GM19452 (cell line): ENCODE results near the gene MYRFL.
"Not testable (repeated sequence)": the region's sequence is repeated elsewhere in the genome, so short reads cannot be mapped to it uniquely, and the experiment has no call there.

ENCODE experiments used
- ATAC-seq: cut with Tn5 transposase; IDR thresholded peaks from one replicate; pipeline ENCODE4 v1.9.1; 2021; ENCODE audit not compliant: unreplicated experiment

MYRFL gene

DNA sequence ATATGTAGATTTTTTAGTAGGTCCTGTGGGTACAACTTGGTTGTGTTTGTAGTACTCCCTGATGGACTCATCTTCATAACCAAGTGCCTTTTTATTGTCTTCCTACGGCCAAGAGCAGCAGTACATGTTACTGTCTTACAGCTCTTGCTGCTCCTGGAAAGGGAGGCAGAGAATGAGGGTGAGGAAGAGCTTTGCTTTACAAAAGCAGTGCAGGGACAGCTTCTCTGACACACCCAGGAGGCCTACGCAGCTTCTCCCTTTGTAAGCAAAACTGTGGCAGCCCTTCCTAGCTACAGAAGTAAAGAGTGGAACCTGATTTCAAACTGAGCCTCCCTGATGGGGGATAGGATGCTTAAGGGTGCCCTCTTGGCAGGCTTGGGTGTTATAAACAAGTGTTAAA is 18.6 kb downstream of the MYRFL start:
- no peak for ATAC-seq

DNA sequence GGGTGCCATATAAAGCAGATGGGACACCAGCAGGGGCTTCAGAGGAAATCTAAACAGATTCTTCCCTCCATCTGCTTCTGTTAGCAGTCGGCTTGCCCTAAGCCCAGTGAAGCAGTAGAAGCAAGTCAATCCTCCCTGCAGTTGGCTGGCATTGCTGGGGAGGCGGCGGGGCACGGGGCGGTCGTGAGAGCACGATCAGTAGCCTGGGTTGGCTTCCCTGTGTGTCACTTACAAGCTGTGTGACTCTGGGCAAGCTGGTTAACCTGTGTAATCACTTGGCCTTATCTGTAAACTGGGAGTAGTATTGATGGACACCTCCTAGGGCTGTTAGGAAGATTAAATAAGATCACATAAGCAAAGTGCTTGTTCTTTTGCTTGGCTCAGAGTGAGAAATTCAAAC is 19.4 kb downstream of the MYRFL start:
- ATAC-seq = no peak

DNA sequence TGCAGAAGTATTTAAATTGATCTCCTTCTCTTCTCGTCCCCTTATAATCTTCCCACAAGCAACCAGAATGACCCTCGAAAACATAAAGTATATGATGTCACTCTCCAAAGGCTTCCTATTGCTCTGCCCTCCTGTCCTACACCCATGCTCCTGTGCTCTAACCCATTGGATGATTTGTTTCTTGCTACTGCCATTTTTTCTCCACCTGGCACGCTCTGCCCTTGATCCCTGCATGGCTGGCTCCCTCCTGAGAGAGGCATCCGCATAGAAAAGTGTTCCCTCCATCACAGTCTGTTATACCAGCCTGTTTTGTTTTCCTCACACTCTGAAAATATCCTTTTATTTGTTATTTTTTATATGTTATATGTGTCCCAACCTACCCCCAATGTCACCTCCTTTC is 19.8 kb downstream of the MYRFL start:
- ATAC-seq = no peak

DNA sequence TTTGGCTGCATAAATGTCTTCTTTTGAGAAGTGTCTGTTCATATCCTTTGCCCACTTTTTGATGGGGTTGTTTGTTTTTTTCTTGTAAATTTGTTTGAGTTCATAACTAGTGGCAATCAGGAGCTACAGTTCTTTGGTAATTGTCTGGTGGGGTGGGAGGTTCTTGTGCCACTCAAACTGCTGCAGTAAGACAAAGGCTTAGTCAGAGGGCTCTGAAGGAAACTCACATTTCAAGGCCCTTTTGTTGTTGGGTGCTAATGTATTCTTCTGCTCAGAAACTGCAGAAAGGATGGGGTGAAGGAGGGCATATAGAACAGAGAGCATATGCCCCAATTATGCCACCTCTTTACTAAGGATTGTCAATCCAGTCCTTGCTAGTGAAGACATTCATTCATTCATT is 21.9 kb downstream of the MYRFL start:
- no peak for ATAC-seq

DNA sequence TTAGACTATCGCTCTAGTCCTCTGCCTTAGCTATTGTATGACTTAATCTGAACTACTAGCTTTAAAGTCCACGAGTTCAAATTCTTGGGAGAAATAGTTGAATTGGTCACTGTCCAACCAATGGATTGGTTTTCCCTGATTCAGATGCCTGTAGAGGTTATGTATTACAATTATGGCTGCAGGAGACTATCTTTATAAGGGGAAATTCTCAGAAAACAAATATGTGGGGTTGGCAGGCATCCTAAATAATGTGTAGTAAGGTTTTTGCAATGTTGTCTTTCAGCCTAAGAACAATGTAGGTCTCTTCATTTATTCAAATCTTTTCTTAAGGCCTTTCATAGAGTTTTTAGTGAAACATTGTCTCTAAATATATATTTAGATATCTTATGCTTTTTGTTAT is 26.9 kb downstream of the MYRFL start:
- ATAC-seq = no peak

DNA sequence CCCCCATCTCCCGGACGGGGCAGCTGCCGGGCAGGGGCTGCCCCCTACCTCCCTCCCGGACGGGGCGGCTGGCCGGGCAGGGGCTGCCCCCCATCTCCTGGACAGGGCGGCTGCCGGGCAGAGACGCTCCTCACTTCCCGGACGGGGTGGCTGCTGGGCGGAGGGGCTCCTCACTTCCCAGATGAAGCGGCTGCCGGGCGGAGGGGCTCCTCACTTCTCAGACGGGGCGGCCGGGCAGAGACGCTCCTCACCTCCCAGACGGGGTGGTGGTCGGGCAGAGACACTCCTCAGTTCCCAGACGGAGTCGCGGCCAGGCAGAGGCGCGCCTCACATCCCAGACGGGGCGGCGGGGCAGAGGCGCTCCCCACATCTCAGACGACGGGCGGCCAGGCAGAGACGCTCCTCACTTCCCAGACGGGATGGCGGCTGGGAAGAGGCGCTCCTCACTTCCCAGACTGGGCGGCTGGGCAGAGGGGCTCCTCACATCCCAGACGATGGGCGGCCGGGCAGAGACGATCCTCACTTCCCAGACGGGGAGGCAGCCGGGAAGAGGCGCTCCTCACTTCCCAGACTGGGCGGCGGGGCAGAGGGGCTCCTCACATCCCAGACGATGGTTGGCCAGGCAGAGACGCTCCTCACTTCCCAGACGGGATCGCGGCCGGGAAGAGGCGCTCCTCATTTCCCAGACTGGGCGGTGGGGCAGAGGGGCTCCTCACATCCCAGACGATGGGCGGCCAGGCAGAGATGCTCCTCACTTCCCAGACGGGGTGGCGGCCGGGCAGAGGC is 28.3 kb downstream of the MYRFL start:
- ATAC-seq = not testable (repeated sequence)

DNA sequence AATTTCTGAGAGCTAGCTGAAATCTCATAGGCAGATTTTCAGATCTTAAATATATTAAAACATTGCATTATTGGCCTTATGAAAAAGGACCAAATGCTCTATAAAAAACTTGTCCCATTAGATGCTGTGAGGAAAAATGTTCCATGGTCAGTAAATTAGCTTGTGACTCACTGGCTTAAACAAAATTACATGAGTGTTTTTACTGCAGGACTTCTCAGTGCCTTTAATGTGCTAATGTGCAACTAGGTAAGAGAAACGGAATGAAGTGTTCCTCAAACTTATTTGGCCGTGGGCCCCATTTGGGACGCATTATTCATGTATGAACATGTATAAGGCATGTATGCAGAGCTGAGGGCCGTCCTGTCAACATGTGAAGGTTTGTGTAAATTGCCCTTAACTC is 41.7 kb downstream of the MYRFL start:
- ATAC-seq = no peak

DNA sequence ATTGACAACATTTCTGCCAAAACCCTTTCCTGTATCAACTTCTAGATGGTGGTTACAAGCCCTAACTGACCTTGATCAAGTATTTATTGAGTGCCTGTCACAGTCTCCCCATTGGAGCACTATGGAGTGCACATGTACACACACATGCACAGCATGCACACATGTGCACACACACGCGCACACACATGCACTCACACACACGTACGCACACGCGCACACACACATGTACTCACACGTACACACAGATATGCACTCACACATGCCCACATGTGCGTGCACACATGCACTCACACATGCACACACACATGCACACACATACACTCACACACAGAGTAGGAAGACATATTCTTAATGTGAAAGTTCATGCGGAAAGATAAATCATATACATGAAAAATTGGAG is 43.7 kb downstream of the MYRFL start:
- no peak for ATAC-seq

DNA sequence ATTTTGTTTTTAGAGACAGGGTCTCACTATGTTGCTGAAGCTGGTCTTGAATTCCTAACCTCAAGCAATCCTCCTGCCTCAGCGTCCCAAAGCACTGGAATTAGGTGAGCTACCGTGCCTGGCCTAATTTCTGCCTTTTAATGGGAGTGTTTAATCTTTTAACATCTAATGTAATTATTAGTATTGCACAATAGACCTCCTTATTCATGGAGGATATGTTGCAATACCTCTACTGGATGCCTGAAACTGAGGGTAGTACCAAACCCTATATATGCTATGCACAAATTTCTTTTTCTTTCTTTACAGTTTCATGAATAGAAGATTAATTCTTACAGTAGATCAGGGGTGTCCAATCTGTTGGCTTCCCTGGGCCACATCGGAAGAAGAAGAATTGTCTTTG is 47.8 kb downstream of the MYRFL start:
- no peak for ATAC-seq

DNA sequence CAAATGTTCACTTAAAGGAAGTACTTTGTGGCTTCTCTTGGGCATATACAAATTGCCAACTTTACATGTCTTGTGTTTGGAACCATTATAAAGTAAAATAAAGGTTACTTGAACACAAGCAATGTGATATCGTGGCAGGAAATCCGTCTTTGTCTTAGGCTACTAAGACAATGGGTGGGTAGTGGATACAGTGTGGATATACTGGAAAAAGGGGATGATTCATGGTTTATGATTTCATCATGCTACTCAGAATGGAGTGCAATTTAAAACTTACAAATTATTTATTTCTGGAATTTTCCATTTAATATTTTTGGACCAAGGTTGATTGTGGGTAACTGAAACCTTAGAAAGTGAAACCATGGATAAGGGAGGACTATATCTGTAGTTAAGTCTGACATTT is 48.4 kb downstream of the MYRFL start:
- no peak for ATAC-seq

DNA sequence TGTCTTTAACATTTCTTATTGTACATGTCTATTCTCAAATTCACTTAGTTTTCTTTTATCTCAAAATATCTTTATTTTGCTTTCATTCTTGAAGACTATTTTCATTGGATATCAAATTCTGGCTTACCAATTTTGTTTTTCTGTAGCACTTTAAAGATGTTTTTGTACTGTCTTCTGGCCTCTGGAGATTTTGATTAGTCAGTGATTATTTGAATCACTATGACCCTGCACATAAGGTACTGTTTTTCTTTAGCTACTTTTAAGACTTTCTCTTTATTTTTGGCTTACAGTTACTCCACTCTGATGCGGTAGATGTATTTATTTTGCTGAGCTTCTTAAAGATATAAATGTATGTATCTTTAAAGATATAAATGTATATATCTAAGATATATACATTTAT is 49.6 kb downstream of the MYRFL start:
- no peak for ATAC-seq

DNA sequence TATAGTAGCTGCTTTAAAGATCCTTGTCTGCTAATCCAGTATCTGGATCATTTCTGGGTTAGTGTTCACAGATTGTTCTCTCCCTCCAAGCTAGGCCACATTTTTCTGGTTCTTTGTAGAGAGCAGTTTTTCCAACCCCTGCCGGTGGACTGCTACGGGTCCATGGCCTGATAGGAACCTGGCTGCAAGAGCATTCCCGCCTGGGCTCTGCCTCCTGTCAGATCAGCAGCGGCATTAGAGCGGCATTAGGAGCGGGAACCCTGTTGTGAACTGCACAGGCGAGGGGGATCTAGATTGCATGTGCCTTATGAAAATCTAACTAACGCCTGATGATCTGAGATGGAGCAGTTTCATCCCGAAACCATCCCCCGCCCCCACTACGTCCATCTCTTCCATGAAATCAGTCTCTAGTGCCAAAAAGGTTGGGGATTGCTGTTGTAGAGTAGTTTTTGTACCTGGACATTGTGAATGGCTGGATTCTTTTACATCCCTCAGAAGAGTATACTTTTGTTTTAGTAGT is 50.4 kb downstream of the MYRFL start:
- ATAC-seq = no peak

DNA sequence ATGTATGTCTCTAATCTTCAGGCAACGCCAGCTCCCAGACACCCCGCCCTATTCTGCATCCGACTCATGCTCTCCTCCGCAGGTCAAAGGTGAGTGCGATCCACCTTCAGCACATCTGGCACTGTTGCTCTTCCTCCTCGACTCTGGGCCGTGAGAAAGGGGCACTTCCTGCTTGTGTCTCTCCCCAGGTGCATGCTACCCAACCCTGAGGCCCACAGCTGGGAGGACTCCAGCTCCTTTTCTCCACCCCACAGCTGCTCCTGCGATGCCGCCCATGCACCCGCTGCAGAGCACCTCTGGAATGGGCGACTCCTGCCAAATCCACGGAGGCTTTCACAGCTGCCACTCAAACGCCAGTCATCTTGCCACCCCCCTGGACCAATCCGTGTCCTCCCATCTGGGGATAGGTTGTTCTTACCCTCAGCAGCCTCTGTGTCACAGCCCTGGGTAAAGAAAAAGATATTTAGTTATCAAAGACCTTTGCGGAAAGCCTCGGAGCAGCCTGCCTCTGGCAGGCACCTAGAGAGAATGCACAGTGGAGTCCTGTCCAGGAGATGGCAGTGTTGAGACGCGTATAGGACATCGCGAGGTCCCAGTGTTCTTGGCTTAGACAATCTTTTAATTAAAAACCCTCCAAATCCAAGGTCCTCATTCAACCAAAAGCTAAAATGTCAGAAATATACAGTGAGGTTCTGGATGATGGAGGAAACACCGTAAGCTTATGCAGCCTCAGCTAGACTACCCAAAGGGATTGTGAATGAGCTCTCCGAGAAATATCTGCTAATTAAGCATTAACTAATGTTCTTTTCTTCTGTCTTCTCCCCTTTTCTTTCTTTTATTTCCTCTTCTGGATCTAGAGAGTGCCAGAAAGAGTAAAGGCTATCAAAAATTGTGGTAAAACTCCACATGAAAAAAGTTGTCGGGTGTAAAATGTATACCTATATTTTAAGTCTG is 54.3 kb downstream of the MYRFL start:
- ATAC-seq = peak; percentile 89

DNA sequence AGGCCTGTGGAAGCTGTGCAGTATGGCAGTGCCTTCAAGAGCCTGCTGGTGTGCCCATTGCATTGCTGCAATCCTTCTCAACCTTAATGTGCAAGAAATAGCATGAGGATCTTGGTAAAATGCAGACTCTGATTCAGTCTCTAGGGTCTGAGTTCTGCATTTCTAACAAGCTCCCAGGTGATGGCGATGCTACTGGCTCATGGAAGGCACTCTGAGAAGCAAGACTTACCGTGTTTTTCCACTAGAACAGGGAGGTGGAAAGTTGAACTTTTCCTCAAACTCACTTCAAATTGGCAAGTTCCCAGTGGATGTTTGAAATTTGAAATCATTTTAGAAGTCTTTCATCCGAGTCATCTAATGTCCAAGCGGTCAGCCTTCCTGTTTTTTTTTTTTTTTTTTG is 55.5 kb downstream of the MYRFL start:
- ATAC-seq = no peak

DNA sequence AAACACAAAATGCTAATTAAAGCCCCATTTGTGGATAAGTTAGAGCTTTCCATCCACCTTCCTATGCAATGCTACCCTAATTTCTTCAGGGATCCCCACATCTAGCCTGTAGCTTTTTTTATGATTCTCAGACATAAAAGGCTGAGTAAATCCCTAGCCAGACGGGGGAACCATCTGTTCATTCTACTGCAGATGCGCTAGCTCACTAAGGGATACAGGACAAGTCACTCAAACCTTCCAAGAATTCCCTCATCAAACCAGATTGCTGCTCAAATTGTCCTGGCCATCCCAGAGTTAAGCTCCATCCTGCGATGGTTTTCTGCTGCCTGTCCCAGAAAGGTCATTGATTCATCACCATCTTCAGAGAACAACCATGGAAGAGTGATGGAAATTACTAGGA is 56.7 kb downstream of the MYRFL start:
- ATAC-seq = no peak

DNA sequence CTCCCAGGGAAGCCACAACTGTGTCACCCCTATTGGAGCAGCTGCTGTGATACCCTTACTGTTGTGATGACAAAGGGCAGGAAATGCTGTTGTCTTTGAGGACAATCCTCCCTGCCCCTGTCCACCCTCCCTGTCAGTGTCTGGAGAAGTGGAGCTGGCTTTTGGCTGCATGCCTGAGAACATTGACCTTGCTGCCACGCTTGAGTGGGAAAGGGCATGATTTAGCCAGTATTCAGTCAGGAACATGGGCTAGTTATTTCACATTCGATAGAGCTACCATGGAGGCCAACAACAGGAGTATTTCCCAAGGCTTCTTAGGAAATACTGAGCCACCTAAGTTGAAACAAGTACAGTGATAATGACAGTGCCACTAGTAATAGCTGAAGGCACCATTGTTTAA is 59.4 kb downstream of the MYRFL start:
- ATAC-seq = no peak

DNA sequence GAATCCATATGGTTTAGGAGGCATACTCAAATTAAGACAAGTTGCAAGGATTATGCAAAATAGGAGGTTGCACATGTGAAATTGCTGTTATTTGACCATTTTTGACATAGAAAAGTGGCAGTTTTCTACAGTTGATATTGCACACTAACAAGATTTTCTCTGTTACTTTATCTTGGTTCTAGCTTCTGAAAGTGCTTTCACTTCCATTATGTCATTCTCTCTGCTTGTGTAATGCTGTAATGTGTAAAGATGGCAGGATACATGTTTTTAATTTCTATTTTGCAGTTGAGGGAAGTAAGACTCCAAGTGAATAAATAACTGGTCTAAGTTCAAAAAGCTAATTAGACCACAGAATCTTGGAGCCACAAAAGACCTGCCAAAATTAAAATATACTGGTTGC is 60.6 kb downstream of the MYRFL start:
- ATAC-seq = peak; percentile 64

DNA sequence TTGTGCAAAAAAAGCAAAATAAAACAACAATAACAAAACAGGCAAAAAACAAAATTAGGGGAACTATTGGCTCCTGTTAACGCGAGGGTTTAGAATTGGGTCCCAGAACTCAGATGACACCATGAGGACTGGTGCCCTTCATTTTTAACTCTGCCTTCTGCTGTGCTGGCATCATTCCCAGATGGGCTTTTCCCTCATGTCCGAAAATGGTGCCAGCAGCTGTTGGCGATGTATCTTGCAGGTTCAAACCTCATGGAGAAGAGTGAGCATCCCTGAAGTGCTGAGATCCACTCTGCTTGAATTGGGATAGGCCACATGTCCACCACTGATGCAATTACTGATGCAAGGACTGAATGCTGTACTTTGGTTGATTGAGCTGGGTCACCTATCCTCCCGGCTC is 61.1 kb downstream of the MYRFL start:
- ATAC-seq = no peak

DNA sequence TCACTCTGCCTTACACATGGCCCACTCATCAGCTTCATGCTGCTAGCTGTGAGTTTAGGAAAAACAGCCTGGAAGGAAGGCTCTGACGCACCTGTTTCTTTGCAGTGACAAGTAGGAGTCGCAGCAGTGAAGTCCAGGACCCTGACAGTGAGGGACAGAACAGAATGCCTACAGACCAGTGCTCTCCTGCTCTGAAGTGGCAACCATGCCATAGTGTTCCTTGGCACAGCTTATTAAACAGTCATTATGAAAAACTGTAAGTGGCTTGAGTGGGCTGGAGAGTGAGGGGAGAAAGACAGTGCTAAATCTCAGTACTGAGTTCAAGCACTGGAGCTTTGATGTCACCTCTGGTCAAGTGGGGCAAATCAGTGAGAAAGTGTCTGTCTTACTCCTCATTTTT is 61.7 kb downstream of the MYRFL start:
- ATAC-seq = no peak

DNA sequence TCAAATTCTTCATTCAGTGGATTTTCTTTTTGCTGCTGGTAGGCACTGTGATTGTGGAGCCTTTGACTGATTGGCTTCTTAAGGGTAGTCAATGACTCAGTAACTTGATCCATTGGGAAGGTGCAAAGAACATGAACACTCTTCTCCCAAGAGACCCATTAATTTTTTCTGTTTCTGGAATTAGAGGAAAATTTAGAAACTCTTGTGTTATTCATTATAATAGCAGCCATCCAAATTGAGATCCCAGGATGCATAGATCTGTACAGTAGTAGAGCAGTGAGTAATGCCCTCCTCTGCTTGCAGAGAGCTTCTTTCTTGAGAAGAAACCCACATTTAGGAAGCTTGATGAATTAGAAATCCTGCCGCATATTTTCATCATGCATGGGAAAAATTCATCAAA is 63.9 kb downstream of the MYRFL start:
- no peak for ATAC-seq

DNA sequence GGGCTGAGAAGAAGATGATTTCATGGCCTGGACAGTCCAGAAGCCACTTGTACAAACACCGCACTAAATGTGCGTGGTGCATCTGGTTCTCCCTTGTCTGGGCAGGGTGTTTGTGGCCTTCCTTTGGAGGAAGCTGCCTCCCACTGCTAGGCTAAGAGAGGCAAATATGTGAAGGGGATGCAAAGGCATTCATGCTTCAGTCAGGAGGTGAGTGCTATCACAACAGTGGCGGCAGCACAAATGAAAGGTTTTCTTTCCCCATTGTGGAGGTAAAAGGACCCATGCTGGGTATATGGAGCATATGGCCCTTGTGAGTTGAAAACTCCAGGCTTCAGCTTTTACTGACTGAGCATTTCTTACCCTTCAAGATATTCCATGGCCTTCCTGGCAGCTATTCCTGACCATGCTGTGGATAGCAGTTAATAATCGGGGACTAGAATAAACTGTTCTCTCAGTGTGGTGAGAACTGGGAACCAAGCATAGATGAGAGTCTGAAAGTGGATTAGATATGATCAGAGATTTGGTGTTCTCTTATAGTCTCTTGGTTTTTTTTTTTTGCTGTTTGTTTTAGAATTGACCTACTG is 69.9 kb downstream of the MYRFL start:
- no peak for ATAC-seq
